ENCODE measurements around the gene WDR46.

WDR46 gene

GRCh38 chr6:33312361-33313104 lies 23.5 kb upstream of the WDR46 start (continued):
- no peak for TF ChIP-seq WT1 (tag by site-specific recombination; IDR thresholded peaks at IDR 0.05)
- TF ChIP-seq ZNF510 (tag by site-specific recombination; IDR thresholded peaks at IDR 0.05; ENCODE audit: insufficient replicate concordance): no peak
- TF ChIP-seq ZNF776 (tag by site-specific recombination; IDR thresholded peaks at IDR 0.05; ENCODE audit: borderline replicate concordance): no peak
- no peak for TF ChIP-seq ZNF426 (tag by site-specific recombination; IDR thresholded peaks at IDR 0.05)
- no peak for TF ChIP-seq ZBTB10 (tag by site-specific recombination; IDR thresholded peaks at IDR 0.05)
- no peak for TF ChIP-seq ZNF624 (tag by site-specific recombination; IDR thresholded peaks at IDR 0.05)
- TF ChIP-seq ZNF341 (tag by site-specific recombination; IDR thresholded peaks at IDR 0.05; ENCODE audit: low read depth): peak; percentile 87
- TF ChIP-seq SCRT2 (tag by site-specific recombination; IDR thresholded peaks at IDR 0.05): peak; percentile 98
- TF ChIP-seq ZNF335 (tag by site-specific recombination; conservative IDR thresholded peaks at IDR 0.05): no peak
- no peak for TF ChIP-seq HOXD13 (CRISPR knock-in tag; IDR thresholded peaks at IDR 0.05; ENCODE audit: borderline replicate concordance)
- TF ChIP-seq ZNF514 (tag by site-specific recombination; IDR thresholded peaks at IDR 0.05): no peak
- no peak for TF ChIP-seq ZNF132 (tag by site-specific recombination; IDR thresholded peaks at IDR 0.05; ENCODE audit: borderline replicate concordance)
- TF ChIP-seq SCRT1 (tag by site-specific recombination; IDR thresholded peaks at IDR 0.05; ENCODE audit: borderline replicate concordance): peak; percentile 95
- TF ChIP-seq ZNF555 (tag by site-specific recombination; conservative IDR thresholded peaks at IDR 0.05): no peak
- no peak for TF ChIP-seq SETDB1 (IDR thresholded peaks at IDR 0.05; ENCODE audit: insufficient read length, low read length)
- no peak for TF ChIP-seq HOXA7 (CRISPR knock-in tag; IDR thresholded peaks at IDR 0.05; ENCODE audit: borderline replicate concordance)
- no peak for TF ChIP-seq ZNF792 (tag by site-specific recombination; IDR thresholded peaks at IDR 0.05)
- TF ChIP-seq KLF8 (tag by site-specific recombination; IDR thresholded peaks at IDR 0.05): peak; percentile 62; the same call in 1 of the 2 replicates
- TF ChIP-seq ZNF48 (tag by site-specific recombination; IDR thresholded peaks at IDR 0.05): no peak
- no peak for TF ChIP-seq YY2 (tag by site-specific recombination; IDR thresholded peaks at IDR 0.05)
- TF ChIP-seq ZNF677 (tag by site-specific recombination; IDR thresholded peaks at IDR 0.05): no peak
- no peak for TF ChIP-seq ZNF223 (tag by site-specific recombination; IDR thresholded peaks at IDR 0.05)
- TF ChIP-seq ZNF362 (tag by site-specific recombination; IDR thresholded peaks at IDR 0.05): peak; percentile 87; the same call in 1 of the 2 replicates
- TF ChIP-seq ZNF354C (tag by site-specific recombination; IDR thresholded peaks at IDR 0.05; ENCODE audit: borderline replicate concordance, low read depth): no peak
- TF ChIP-seq ZNF837 (tag by site-specific recombination; IDR thresholded peaks at IDR 0.05): no peak
- no peak for TF ChIP-seq ZBTB11 (tag by site-specific recombination; conservative IDR thresholded peaks at IDR 0.05; ENCODE audit: low read depth)
- no peak for TF ChIP-seq ZNF549 (tag by site-specific recombination; IDR thresholded peaks at IDR 0.05)
- no peak for TF ChIP-seq KLF17 (tag by site-specific recombination; IDR thresholded peaks at IDR 0.05)
- no peak for TF ChIP-seq ZNF843 (tag by site-specific recombination; IDR thresholded peaks at IDR 0.05)
- TF ChIP-seq ZNF449 (tag by site-specific recombination; IDR thresholded peaks at IDR 0.05): no peak

All from HEK293 (cell line).